Liver (tissue), 9 donors: ENCODE data around the gene POC5. TPM values are rescaled to one million over a fixed set of nuclear protein-coding genes. Genes with fewer than 3 reads are reported as not detected.

ENCODE experiments used
- DNase-seq: peaks from one replicate; pipeline ENCODE4 v3.0.0-alpha.2; 2017; ENCODE audit warnings: low spot score
- H3K27ac ChIP-seq, 2 donors: one replicate each; pipeline ENCODE4 v1.7.0; 2013; ENCODE audit warnings: inconsistent platforms in 2 of 2, low read length in 2 of 2, control low read depth in 1 of 2, low read depth in 1 of 2, mild to moderate bottlenecking in 1 of 2
- H3K27me3 ChIP-seq, 4 donors: one replicate each; pipeline versions ENCODE4 v1.6.1 to v1.7.0; 2013; ENCODE audit warnings: low read length in 3 of 4, inconsistent platforms in 1 of 4, mild to moderate bottlenecking in 1 of 4, moderate library complexity in 1 of 4; ENCODE audit not compliant: control insufficient read depth in 4 of 4, insufficient read depth in 4 of 4
- H3K36me3 ChIP-seq, 4 donors: one replicate each; pipeline versions ENCODE4 v1.6.1 to v1.7.0; 2013; ENCODE audit warnings: low read length in 3 of 4, mild to moderate bottlenecking in 3 of 4, low read depth in 1 of 4, moderate library complexity in 1 of 4; ENCODE audit not compliant: control insufficient read depth in 4 of 4, insufficient read depth in 3 of 4
- H3K4me1 ChIP-seq, 4 donors: one replicate each; pipeline versions ENCODE4 v1.6.1 to v1.7.0; 2013; ENCODE audit warnings: low read length in 3 of 4, mild to moderate bottlenecking in 3 of 4, moderate library complexity in 1 of 4; ENCODE audit not compliant: control insufficient read depth in 4 of 4, insufficient read depth in 4 of 4
- H3K4me3 ChIP-seq, 3 donors: one replicate each; pipeline versions ENCODE4 v1.6.1 to v1.7.0; 2013; ENCODE audit warnings: low read length in 3 of 3, control low read depth in 1 of 3, low read depth in 1 of 3, mild to moderate bottlenecking in 1 of 3
- H3K9ac ChIP-seq, 2 donors: one replicate each; pipeline ENCODE4 v1.7.0; 2013; ENCODE audit warnings: low read length in 2 of 2, mild to moderate bottlenecking in 2 of 2, moderate library complexity in 2 of 2, control low read depth in 1 of 2, low read depth in 1 of 2
- H3K9me3 ChIP-seq, 4 donors: one replicate each; pipeline versions ENCODE4 v1.6.1 to v1.7.0; 2013; ENCODE audit warnings: low read length in 3 of 4; ENCODE audit not compliant: control insufficient read depth in 4 of 4
- ATF3 ChIP-seq: IDR thresholded peaks from 2 replicates; pipeline ENCODE4 v1.6.1; 2016; ENCODE audit warnings: antibody characterized with exemption
- CTCF ChIP-seq: fragments of 150-350 bp; IDR thresholded peaks from 2 replicates; pipeline ENCODE4 v1.5.1; 2017; ENCODE audit warnings: improper control_type of control experiment, low read depth, low read length; ENCODE audit not compliant: missing input control
- EGR1 ChIP-seq, 2 donors: IDR thresholded peaks; 2 replicates each; pipeline ENCODE4 v1.6.1; 2016 to 2018; ENCODE audit warnings: antibody characterized with exemption in 2 of 2, low read depth in 2 of 2
- FOXA1 ChIP-seq: IDR thresholded peaks from 2 replicates; pipeline ENCODE4 v1.6.1; 2016; ENCODE audit warnings: antibody characterized with exemption
- FOXA2 ChIP-seq: IDR thresholded peaks from 2 replicates; pipeline ENCODE4 v1.6.1; 2016; ENCODE audit warnings: antibody characterized with exemption
- GABPA ChIP-seq, 2 donors: IDR thresholded peaks in 1 of 2; conservative IDR thresholded peaks in 1 of 2; 2 replicates each; pipeline ENCODE4 v1.6.1; 2016; ENCODE audit warnings: antibody characterized with exemption in 2 of 2, mild to moderate bottlenecking in 1 of 2, moderate library complexity in 1 of 2
- HNF4A ChIP-seq, 2 donors: conservative IDR thresholded peaks; 2 replicates each; pipeline ENCODE4 v1.6.1; 2016; ENCODE audit warnings: antibody characterized with exemption in 2 of 2, mild to moderate bottlenecking in 2 of 2
- HNF4G ChIP-seq: IDR thresholded peaks from 2 replicates; pipeline ENCODE4 v1.6.1; 2016; ENCODE audit warnings: antibody characterized with exemption
- JUND ChIP-seq, 2 donors: IDR thresholded peaks; 2 replicates each; pipeline ENCODE4 v1.6.1; 2016; ENCODE audit warnings: antibody characterized with exemption in 2 of 2
- MAX ChIP-seq: IDR thresholded peaks from 2 replicates; pipeline ENCODE4 v1.6.1; 2016; ENCODE audit warnings: antibody characterized with exemption
- NR2F2 ChIP-seq: IDR thresholded peaks from 2 replicates; pipeline ENCODE4 v1.6.1; 2016; ENCODE audit warnings: antibody characterized with exemption
- RAD21 ChIP-seq, 2 donors: IDR thresholded peaks; 2 replicates each; pipeline ENCODE4 v1.6.1; 2016; ENCODE audit warnings: antibody characterized with exemption in 2 of 2, mild to moderate bottlenecking in 2 of 2
- REST ChIP-seq: IDR thresholded peaks from 2 replicates; pipeline ENCODE4 v1.6.1; 2016; ENCODE audit warnings: antibody characterized with exemption, mild to moderate bottlenecking
- RXRA ChIP-seq, 2 donors: IDR thresholded peaks; 2 replicates each; pipeline ENCODE4 v1.6.1; 2017 to 2018; ENCODE audit warnings: antibody characterized with exemption in 2 of 2, mild to moderate bottlenecking in 1 of 2
- SP1 ChIP-seq: IDR thresholded peaks from 2 replicates; pipeline ENCODE4 v1.6.1; 2018; ENCODE audit warnings: antibody characterized with exemption, mild to moderate bottlenecking
- YY1 ChIP-seq: IDR thresholded peaks from 2 replicates; pipeline ENCODE4 v1.6.1; 2016; ENCODE audit warnings: antibody characterized with exemption, mild to moderate bottlenecking
- ZBTB33 ChIP-seq: IDR thresholded peaks from 2 replicates; pipeline ENCODE4 v1.6.1; 2016; ENCODE audit warnings: antibody characterized with exemption
- WGBS: extraction: QIAGEN DNeasy Blood & Tissue Kit; methylation state at CpG from one replicate; pipeline ENCODE4 v1.1.7; 2013; 5-methylcytosine and 5-hydroxymethylcytosine counted together
- polyA plus RNA-seq, 2 donors: library from polyadenylated mRNA; stranded (reverse) in 1 of 2; unstranded in 1 of 2; fragments of 200-250 nt in 1 of 2; fragments of >200 nt in 1 of 2; fragmentation: Nextera tagmentation in 1 of 2; extraction: Ambion mirVana in 1 of 2; gene quantifications; one replicate each; pipeline versions ENCODE4 v1.2.1 to v1.2.3, GENCODE V29; 2013 to 2015
- total RNA-seq, 2 donors: library from RNA; depleted of rRNA; stranded (reverse); fragments of >200 nt; gene quantifications; one replicate each; pipeline ENCODE4 v1.2.3, GENCODE V29; 2014
- donor health status: healthy.
- donor health status: healthy.
- donor health status: healthy.
- donor health status: healthy.
- donor health status: healthy.

The POC5 gene
- total and polyA plus RNA-seq, 4 donors = 2.3 to 6.7 (median 5.1) TPM

- TF ChIP-seq FOXA1 (no peak), MAX (no peak), YY1 (no peak), JUND (IDR thresholded peaks at IDR 0.05) (no peak), EGR1 (IDR thresholded peaks at IDR 0.05; ENCODE audit: low read depth in 2 of 2) (no peak), HNF4G (no peak), REST (no peak), NR2F2 (no peak), GABPA (IDR thresholded peaks at IDR 0.05 in 1 of 2, conservative IDR thresholded peaks at IDR 0.05 in 1 of 2) (no peak), RAD21 (IDR thresholded peaks at IDR 0.05) (no peak), SP1 (no peak), FOXA2 (no peak), HNF4A (conservative IDR thresholded peaks at IDR 0.05) (no peak), RXRA (IDR thresholded peaks at IDR 0.05) (no peak), ATF3 (no peak)
- H3K27ac ChIP-seq = no peak overlapping the region
- no peaks in the 10 kb centered on the region for H3K4me1 ChIP-seq
- WGBS = 73% methylated on average over 5 of the region's 5 CpGs
- no peaks in the 10 kb centered on the region for H3K9me3 ChIP-seq
- no peak overlapping the region for H3K4me3 ChIP-seq
- peaks cover 0 to 3% (median 1%) of the 10 kb centered on the region in 4 donors for H3K27me3 ChIP-seq
- no peak for DNase-seq
- no peaks in the 10 kb centered on the region for H3K36me3 ChIP-seq
- H3K9ac ChIP-seq = no peak overlapping the region
Measured at GRCh38 chr5:75758116-75758515, 40.9 kb upstream of the POC5 start.

- no peak overlapping the region for H3K27ac ChIP-seq
- H3K4me1 ChIP-seq = no peaks in the 10 kb centered on the region
- H3K9me3 ChIP-seq = no peaks in the 10 kb centered on the region
- TF ChIP-seq CTCF (no peak), EGR1 (IDR thresholded peaks at IDR 0.05; ENCODE audit: low read depth in 2 of 2) (no peak), JUND (IDR thresholded peaks at IDR 0.05) (no peak), ZBTB33 (no peak), FOXA1 (no peak), RXRA (IDR thresholded peaks at IDR 0.05) (no peak), HNF4G (no peak), GABPA (IDR thresholded peaks at IDR 0.05 in 1 of 2, conservative IDR thresholded peaks at IDR 0.05 in 1 of 2) (no peak), REST (no peak), ATF3 (no peak), SP1 (no peak)
- peaks cover 0 to 5% (median 1%) of the 10 kb centered on the region in 4 donors for H3K27me3 ChIP-seq
- no peak overlapping the region for H3K9ac ChIP-seq
- H3K4me3 ChIP-seq = no peak overlapping the region
- no peaks in the 10 kb centered on the region for H3K36me3 ChIP-seq
- DNase-seq = no peak
Measured at GRCh38 chr5:75756981-75757380, 39.7 kb upstream of the POC5 start.
